Mucosa of descending colon (tissue), 3 donors: ENCODE results near the gene CLDN9. TPM values are rescaled to one million over a fixed set of nuclear protein-coding genes. Genes with fewer than 3 reads are reported as not detected.

Experiments
- ATAC-seq: fragments of 200-7000 bp; cut with Tn5 transposase; one replicate; pipeline ENCODE4 v1.9.1; 2020; ENCODE audit warnings: mild to moderate bottlenecking, moderate library complexity
- DNase-seq, 3 donors: peaks; one replicate each; pipeline ENCODE4 v3.0.0-alpha.2; 2020
- H3K36me3 ChIP-seq: fragments of 200-600 bp; one replicate; pipeline ENCODE4 v1.8.0; 2021; ENCODE audit warnings: low read depth, mild to moderate bottlenecking
- H3K4me1 ChIP-seq: fragments of 200-600 bp; one replicate; pipeline ENCODE4 v1.8.0; 2021; ENCODE audit warnings: low read depth, mild to moderate bottlenecking
- H3K4me3 ChIP-seq: fragments of 200-600 bp; one replicate; pipeline ENCODE4 v1.8.0; 2021; ENCODE audit warnings: mild to moderate bottlenecking
- H3K9me3 ChIP-seq: fragments of 200-600 bp; one replicate; pipeline ENCODE4 v1.8.0; 2021; ENCODE audit warnings: mild to moderate bottlenecking
- intact Hi-C, 2 donors: fragments of 100-400 bp; cut with DNase I in 1 of 2; cut with micrococcal nuclease in 1 of 2; formaldehyde crosslinking; loops; one replicate each; pipeline versions ENCODE4 v1.11.0 to v1.11.1; 2022; cut with DNase I, micrococcal nuclease
- total RNA-seq, 3 donors: library from RNA; stranded (reverse); fragmentation: NEBNext Ultra II Directional in 2 of 3; extraction: Animal tissue kit (Norgen Biotek cat#: 25700) in 2 of 3; gene quantifications; one replicate each; pipeline versions ENCODE4 v1.2.1 to v1.2.4, GENCODE V29; 2021 to 2023
- TF ChIP-seq, protein P1 (sequence below): fragments of 200-600 bp; IDR thresholded peaks from one replicate; pipeline ENCODE4 v1.8.0; 2022; ENCODE audit warnings: antibody characterized with exemption, mild to moderate bottlenecking
- donor health status: DM: no; HTN: no; CAD: no; lungs with moderate emphysema.
- donor health status: DM: no; HTN: no; CAD: no.
- donor health status: DM: no; HTN: yes; CAD: no.

Gene CLDN9
- total RNA-seq, 3 donors from 2014 or later: 0.14 to 0.61 (median 0.47) TPM

DNA sequence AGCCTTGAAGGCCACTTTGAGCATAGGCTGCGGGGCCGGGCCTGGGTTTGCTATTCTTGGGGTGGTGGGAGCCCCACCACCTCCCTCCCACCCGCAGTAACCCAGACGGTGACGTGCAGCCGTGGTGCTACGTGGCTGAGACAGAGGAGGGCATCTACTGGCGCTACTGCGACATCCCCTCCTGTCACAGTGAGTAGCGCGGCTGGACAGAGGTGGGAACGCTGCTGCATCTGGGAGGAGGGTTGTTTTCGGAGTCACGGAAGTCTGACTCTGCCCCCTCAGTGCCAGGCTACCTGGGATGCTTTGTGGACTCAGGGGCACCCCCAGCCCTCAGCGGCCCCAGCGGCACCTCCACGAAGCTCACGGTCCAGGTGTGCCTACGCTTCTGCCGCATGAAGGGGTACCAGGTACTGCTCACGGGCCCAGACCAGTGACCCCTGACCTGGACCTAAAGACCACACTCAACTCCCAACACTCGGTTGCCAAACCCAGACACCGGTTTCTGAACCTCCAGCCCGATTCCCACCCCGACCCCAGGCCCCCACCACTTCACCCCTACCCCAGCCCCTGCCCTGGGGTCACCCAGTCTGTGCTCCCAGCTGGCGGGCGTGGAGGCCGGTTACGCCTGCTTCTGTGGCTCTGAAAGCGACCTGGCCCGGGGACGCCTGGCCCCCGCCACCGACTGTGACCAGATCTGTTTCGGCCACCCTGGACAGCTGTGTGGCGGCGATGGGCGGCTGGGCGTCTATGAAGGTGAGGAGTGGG lies 46.5 kb upstream of the CLDN9 start:
- no peaks in the 10 kb centered on the region for H3K36me3 ChIP-seq
- ATAC-seq: no peak

DNA sequence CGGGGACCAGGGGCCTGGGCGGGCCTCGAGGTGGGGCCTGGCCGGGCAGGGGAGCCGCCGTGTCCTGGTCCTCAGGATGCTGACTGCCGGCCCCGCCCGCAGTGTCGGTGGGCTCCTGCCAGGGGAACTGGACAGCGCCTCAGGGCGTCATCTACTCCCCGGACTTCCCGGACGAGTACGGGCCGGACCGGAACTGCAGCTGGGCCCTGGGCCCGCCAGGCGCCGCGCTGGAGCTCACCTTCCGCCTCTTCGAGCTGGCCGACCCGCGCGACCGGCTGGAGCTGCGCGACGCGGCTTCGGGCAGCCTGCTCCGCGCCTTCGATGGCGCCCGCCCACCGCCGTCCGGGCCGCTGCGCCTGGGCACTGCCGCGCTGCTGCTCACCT lies 45.9 kb upstream of the CLDN9 start:
- peaks cover 41% of the 10 kb centered on the region for H3K4me1 ChIP-seq
- H3K4me3 ChIP-seq: no peak overlapping the region
- TF ChIP-seq, protein P1, sequence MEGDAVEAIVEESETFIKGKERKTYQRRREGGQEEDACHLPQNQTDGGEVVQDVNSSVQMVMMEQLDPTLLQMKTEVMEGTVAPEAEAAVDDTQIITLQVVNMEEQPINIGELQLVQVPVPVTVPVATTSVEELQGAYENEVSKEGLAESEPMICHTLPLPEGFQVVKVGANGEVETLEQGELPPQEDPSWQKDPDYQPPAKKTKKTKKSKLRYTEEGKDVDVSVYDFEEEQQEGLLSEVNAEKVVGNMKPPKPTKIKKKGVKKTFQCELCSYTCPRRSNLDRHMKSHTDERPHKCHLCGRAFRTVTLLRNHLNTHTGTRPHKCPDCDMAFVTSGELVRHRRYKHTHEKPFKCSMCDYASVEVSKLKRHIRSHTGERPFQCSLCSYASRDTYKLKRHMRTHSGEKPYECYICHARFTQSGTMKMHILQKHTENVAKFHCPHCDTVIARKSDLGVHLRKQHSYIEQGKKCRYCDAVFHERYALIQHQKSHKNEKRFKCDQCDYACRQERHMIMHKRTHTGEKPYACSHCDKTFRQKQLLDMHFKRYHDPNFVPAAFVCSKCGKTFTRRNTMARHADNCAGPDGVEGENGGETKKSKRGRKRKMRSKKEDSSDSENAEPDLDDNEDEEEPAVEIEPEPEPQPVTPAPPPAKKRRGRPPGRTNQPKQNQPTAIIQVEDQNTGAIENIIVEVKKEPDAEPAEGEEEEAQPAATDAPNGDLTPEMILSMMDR: no peak
- DNase-seq: peak; percentile 48 to 73 (median 62)
- no peaks in the 10 kb centered on the region for H3K9me3 ChIP-seq
- ATAC-seq: peak; percentile 0
- H3K36me3 ChIP-seq: no peaks in the 10 kb centered on the region
- intact Hi-C loops: no loop called here

More for the DNA sequence above, 46.5 kb upstream of the CLDN9 start:
- Histone ChIP-seq H3K4me1 (peaks cover 41% of the 10 kb centered on the region), H3K4me3 (no peak overlapping the region), H3K9me3 (no peaks in the 10 kb centered on the region)
- intact Hi-C loops: no loop called here
- TF ChIP-seq, protein P1: no peak
- no peak for DNase-seq

DNA sequence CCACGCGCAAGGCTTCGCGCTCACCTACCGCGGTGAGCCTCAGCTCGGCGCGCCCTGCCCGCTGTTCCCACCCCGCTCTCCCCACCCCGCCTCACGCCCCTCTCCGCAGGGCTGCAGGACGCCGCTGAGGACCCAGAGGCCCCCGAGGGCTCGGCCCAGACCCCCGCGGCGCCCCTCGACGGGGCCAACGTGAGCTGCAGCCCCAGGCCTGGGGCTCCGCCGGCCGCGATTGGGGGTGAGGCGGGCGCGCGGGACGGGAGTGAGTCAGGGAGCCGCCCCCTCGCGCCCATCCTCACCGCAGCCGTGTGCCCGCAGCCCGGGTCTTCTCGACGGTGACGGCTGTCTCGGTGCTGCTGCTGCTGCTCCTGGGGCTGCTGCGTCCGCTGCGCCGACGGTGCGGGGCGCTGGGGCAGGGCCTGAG lies 45.5 kb upstream of the CLDN9 start:
- intact Hi-C loops: no loop called here
- ATAC-seq: no peak
- TF ChIP-seq, protein P1: no peak
- DNase-seq: no peak
- Histone ChIP-seq H3K4me3 (no peak overlapping the region), H3K4me1 (peaks cover 41% of the 10 kb centered on the region), H3K9me3 (no peaks in the 10 kb centered on the region), H3K36me3 (no peaks in the 10 kb centered on the region)

DNA sequence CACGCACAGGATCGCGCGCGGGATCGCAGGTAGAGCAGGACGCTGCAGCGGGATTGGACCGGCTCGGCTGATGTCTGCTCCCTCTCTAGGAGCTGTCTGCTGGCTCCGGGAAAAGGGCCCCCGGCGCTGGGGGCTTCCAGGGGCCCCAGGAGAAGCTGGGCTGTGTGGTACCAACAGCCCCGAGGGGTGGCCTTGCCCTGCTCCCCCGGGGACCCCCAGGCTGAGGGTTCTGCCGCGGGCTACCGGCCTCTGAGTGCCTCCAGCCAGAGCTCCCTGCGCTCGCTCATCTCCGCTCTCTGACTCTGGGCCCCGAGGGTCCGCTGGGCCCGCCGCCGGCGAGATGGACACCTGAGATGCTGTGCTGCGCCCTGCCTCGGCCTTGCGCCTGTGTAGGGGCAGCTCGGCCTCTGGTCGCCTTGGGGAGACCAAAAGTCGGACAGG lies 45.0 kb upstream of the CLDN9 start:
- peak in 1 of 3 donors; percentile 62 for DNase-seq

DNA sequence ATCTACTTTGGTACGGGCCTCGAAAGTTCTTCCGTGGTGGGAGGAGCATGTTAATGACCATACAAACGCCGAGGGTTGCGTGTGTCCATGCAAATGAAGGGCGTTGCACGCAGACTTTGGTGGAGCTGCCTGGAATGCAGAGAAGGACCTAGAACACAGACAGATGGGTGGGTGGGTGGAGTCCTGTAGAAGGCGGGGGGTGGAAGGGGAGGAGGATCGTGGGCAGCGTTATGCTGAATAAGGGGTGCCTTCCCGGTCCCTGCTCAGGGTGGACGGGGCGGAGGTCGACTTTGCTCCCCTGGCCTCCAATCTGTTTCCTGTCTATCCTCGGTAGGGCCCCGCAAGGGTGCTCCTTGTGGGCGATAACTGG lies 44.4 kb upstream of the CLDN9 start:
- H3K36me3 ChIP-seq: no peaks in the 10 kb centered on the region
- no peaks in the 10 kb centered on the region for H3K9me3 ChIP-seq
- DNase-seq: peak in 2 of 3 donors; percentile 65 to 77
- TF ChIP-seq, protein P1: no peak
- no peak overlapping the region for H3K4me3 ChIP-seq
- peaks cover 37% of the 10 kb centered on the region for H3K4me1 ChIP-seq
- peak; percentile 41 for ATAC-seq
- intact Hi-C loops: no loop called here

More for the DNA sequence above, 45.0 kb upstream of the CLDN9 start:
- TF ChIP-seq, protein P1: no peak
- no peaks in the 10 kb centered on the region for H3K9me3 ChIP-seq
- intact Hi-C loops: no loop called here
- H3K36me3 ChIP-seq: no peaks in the 10 kb centered on the region
- peaks cover 41% of the 10 kb centered on the region for H3K4me1 ChIP-seq
- ATAC-seq: no peak
- no peak overlapping the region for H3K4me3 ChIP-seq
